Thyroid gland (tissue), 4 donors: ENCODE results near the gene GNAQ. TPM values are rescaled to one million over a fixed set of nuclear protein-coding genes. Genes with fewer than 3 reads are reported as not detected.

ENCODE experiments used
- DNase-seq, 2 donors: peaks; one replicate each; pipeline ENCODE4 v3.0.0-alpha.2; 2019
- H3K27ac ChIP-seq, 3 donors: fragments of 200-600 bp; sonication (generic); 1 replicate in 2 of 3; 2 replicates in 1 of 3; pipeline ENCODE4 v1.5.1; 2016 to 2019; ENCODE audit warnings: mild to moderate bottlenecking in 1 of 3, moderate library complexity in 1 of 3
- H3K27me3 ChIP-seq: fragments of 200-600 bp; sonication (generic); one replicate; pipeline ENCODE4 v1.5.1; 2019
- H3K36me3 ChIP-seq, 2 donors: fragments of 200-600 bp; sonication (generic); one replicate each; pipeline ENCODE4 v1.5.1; 2016 to 2019
- H3K4me1 ChIP-seq, 2 donors: fragments of 200-600 bp; sonication (generic); one replicate each; pipeline ENCODE4 v1.5.1; 2017 to 2019
- H3K4me3 ChIP-seq, 3 donors: fragments of 200-600 bp; sonication (generic); replicated peaks in 1 of 3; 1 replicate in 2 of 3; 2 replicates in 1 of 3; pipeline ENCODE4 v1.5.1; 2016; ENCODE audit warnings: mild to moderate bottlenecking in 1 of 3
- H3K9me3 ChIP-seq: fragments of 200-600 bp; sonication (generic); one replicate; pipeline ENCODE4 v1.5.1; 2017
- POLR2A ChIP-seq, 2 donors: fragments of 450-650 bp; IDR thresholded peaks; one replicate each; pipeline ENCODE4 v1.6.1; 2017; ENCODE audit warnings: antibody characterized with exemption in 2 of 2, mild to moderate bottlenecking in 2 of 2, moderate library complexity in 1 of 2
- WGBS, 2 donors: methylation state at CpG; one replicate each; pipeline ENCODE4 v1.1.5; 2017; 5-methylcytosine and 5-hydroxymethylcytosine counted together
- intact Hi-C: fragments of 100-400 bp; cut with DNase I; formaldehyde crosslinking; loops from one replicate; pipeline ENCODE4 v1.15.1; 2023
- total RNA-seq, 4 donors: library from RNA; depleted of rRNA; stranded (reverse); fragments of >200 nt; gene quantifications; one replicate each; pipeline ENCODE4 v1.2.3, GENCODE V29; 2016
- TF ChIP-seq, protein P1 (sequence below), 6 experiments: fragments of 200-600 bp in 3 of 6; fragments of 450-650 bp in 3 of 6; sonication (generic) in 3 of 6; IDR thresholded peaks; one replicate each; pipeline ENCODE4 v1.5.1; 2016 to 2019; ENCODE audit warnings: antibody characterized with exemption in 6 of 6, mild to moderate bottlenecking in 2 of 6, inconsistent platforms in 1 of 6, moderate library complexity in 1 of 6

Gene GNAQ
- total RNA-seq, 4 donors from 2014 or later = 40.0 to 60.8 (median 58.1) TPM

DNA sequence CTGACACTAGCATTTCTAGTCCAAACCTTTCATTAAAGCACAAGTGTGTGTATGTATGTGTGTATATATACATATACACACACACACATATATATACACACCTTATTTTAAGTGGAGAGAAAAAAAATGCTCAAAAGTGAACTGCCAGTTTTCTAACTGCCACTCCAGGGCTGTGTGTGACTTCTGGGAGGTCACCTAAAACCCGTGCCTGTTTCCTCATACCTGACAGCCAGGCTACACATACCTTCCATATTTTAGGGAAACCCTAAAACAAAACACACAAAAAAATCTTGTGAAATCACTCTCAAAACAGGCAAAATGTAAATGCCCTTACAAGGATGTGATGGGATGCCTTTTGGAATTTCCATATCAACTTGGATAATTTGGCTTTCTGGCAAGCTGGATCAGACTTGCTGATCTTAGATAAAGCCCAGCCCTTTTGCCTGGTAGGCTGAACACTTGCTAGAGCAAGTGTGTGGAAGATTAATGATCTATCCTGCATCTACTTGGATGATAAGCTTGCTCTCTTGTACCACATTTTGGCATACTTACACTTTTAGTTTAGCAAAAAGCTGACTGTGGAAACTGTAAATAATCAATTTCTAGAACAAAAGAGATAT is 127.8 kb downstream of the GNAQ start:
- TF ChIP-seq, protein P1, sequence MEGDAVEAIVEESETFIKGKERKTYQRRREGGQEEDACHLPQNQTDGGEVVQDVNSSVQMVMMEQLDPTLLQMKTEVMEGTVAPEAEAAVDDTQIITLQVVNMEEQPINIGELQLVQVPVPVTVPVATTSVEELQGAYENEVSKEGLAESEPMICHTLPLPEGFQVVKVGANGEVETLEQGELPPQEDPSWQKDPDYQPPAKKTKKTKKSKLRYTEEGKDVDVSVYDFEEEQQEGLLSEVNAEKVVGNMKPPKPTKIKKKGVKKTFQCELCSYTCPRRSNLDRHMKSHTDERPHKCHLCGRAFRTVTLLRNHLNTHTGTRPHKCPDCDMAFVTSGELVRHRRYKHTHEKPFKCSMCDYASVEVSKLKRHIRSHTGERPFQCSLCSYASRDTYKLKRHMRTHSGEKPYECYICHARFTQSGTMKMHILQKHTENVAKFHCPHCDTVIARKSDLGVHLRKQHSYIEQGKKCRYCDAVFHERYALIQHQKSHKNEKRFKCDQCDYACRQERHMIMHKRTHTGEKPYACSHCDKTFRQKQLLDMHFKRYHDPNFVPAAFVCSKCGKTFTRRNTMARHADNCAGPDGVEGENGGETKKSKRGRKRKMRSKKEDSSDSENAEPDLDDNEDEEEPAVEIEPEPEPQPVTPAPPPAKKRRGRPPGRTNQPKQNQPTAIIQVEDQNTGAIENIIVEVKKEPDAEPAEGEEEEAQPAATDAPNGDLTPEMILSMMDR (IDR thresholded peaks at IDR 0.05) = no peak
- TF ChIP-seq POLR2A (IDR thresholded peaks at IDR 0.05) = no peak
- Histone ChIP-seq H3K27ac (no peak overlapping the region), H3K27me3 (no peaks in the 10 kb centered on the region), H3K36me3 (no peaks in the 10 kb centered on the region), H3K9me3 (no peaks in the 10 kb centered on the region), H3K4me3 (no peak overlapping the region), H3K4me1 (peaks cover 4% of the 10 kb centered on the region in 2 donors)
- no peak for DNase-seq
- intact Hi-C loops = loop anchor here (10.0 kb wide), 1 partner anchor 51 kb away; no protein-coding TSS in a partner anchor
- 50 to 60% methylated on average over 1 of the region's 1 CpG for WGBS, 2 donors

- no peaks in the 10 kb centered on the region for H3K27me3 ChIP-seq
- DNase-seq = no peak
- 86 to 92% methylated on average over 2 of the region's 2 CpGs for WGBS, 2 donors
- intact Hi-C loops = loop anchor here (10.0 kb wide), 1 partner anchor 53 kb away; no protein-coding TSS in a partner anchor
- H3K4me3 ChIP-seq = no peak overlapping the region
- no peaks in the 10 kb centered on the region for H3K36me3 ChIP-seq
- H3K9me3 ChIP-seq = no peaks in the 10 kb centered on the region
- TF ChIP-seq, protein P1 (IDR thresholded peaks at IDR 0.05) = no peak
- TF ChIP-seq POLR2A (IDR thresholded peaks at IDR 0.05) = no peak
- H3K27ac ChIP-seq = no peak overlapping the region
- H3K4me1 ChIP-seq = peaks cover 13 to 14% of the 10 kb centered on the region in 2 donors
Observed at GRCh38 chr9:77901771-77902170, 129.8 kb downstream of the GNAQ start.

GRCh38 chr9:77901018-77901417 is 130.6 kb downstream of the GNAQ start:
- Histone ChIP-seq H3K27me3 (no peaks in the 10 kb centered on the region), H3K4me3 (no peak overlapping the region), H3K9me3 (no peaks in the 10 kb centered on the region), H3K27ac (no peak overlapping the region), H3K36me3 (no peaks in the 10 kb centered on the region), H3K4me1 (peaks cover 14 to 18% of the 10 kb centered on the region in 2 donors)
- WGBS, 2 donors = 90 to 92% methylated on average over 3 of the region's 3 CpGs
- intact Hi-C loops = loop anchor here (10.0 kb wide), 1 partner anchor 54 kb away; no protein-coding TSS in a partner anchor
- DNase-seq = no peak
- TF ChIP-seq, protein P1 (IDR thresholded peaks at IDR 0.05) = no peak
- TF ChIP-seq POLR2A (IDR thresholded peaks at IDR 0.05) = no peak

DNA sequence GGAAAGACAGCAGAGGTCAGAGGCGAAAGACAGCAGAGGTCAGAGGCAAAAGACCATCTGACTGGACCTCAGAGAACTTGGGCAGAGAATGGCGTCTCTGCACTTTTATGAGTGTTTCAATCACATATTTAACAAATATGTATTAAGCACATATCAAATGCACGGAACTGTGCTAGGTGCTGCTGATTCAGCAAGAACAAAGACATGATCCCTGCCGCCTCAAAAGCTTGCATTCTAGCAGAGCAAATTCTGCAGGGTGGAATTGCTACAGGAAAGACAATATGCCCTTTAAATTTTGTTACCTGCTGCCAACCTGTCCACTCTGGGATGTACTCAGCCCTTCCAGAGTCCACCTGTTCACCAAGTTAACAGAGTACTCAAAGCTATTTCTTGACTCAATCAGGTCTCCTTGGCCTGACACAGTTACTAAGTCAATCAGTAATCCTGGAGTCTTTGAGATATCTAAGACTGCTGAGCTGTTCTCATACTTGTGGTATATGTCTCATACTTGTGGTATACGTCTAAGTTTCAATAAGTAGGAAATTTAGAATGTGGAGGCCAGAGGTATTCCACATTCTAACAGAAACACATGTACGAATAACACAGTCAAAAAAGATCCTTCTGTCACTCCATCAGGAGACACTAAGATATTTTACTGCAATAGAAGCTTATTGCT is 131.8 kb downstream of the GNAQ start:
- Histone ChIP-seq H3K4me1 (peaks cover 14% of the 10 kb centered on the region in 2 donors), H3K36me3 (no peaks in the 10 kb centered on the region), H3K27me3 (no peaks in the 10 kb centered on the region), H3K27ac (no peak overlapping the region), H3K4me3 (no peak overlapping the region), H3K9me3 (no peaks in the 10 kb centered on the region)
- no peak for DNase-seq
- intact Hi-C loops = loop anchor here (10.0 kb wide), 1 partner anchor 55 kb away; no protein-coding TSS in a partner anchor
- TF ChIP-seq POLR2A (IDR thresholded peaks at IDR 0.05) = no peak
- TF ChIP-seq, protein P1 (IDR thresholded peaks at IDR 0.05) = no peak
- 95% methylated on average over 6 of the region's 6 CpGs for WGBS, 2 donors

- no peaks in the 10 kb centered on the region for H3K9me3 ChIP-seq
- DNase-seq = no peak
- WGBS, 2 donors = 59 to 63% methylated on average over 3 of the region's 3 CpGs
- H3K36me3 ChIP-seq = no peaks in the 10 kb centered on the region
- no peaks in the 10 kb centered on the region for H3K27me3 ChIP-seq
- H3K27ac ChIP-seq = no peak overlapping the region
- H3K4me1 ChIP-seq = peaks cover 14% of the 10 kb centered on the region in 2 donors
- intact Hi-C loops = no loop called here
- no peak overlapping the region for H3K4me3 ChIP-seq
- no peak for TF ChIP-seq POLR2A (IDR thresholded peaks at IDR 0.05)
- TF ChIP-seq, protein P1 (IDR thresholded peaks at IDR 0.05) = no peak
Observed at GRCh38 chr9:77898864-77899263, 132.7 kb downstream of the GNAQ start.
